GM10847 (cell line): ENCODE data around the gene ACD.

ENCODE experiments used
- POLR2A ChIP-seq: IDR thresholded peaks from 2 replicates; pipeline ENCODE4 v1.6.1; 2011; ENCODE audit not compliant: insufficient read length; ENCODE audit errors: extremely low read depth

ACD gene

DNA sequence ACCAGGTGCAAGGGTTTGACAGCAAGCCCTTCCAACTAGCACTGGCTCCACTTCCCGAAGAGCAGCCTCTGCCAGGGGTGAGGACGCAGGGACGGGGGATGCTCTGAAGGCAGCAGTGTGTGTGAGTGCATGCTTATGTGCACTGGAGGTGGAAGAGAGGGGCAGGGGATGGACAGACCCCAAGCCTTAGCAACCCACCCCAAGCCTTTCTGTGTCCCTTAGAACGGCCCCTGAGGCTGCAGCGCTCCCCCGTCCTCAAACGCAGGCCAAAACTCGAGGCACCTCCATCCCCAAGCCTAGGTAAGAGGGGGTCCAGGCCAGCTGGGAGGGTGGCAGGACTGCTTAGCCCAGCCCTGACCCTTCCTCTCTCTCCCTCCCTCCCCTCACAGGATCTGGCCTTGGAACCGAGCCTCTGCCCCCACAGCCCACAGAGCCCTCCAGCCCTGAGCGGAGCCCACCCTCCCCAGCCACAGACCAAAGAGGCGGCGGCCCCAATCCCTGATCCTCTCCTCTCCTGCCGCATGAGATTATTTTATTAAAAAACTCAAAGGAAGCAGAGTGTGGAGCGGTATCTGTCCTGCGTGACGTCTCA is 2.9 kb downstream of the ACD start:
- TF ChIP-seq POLR2A, result no peak

DNA sequence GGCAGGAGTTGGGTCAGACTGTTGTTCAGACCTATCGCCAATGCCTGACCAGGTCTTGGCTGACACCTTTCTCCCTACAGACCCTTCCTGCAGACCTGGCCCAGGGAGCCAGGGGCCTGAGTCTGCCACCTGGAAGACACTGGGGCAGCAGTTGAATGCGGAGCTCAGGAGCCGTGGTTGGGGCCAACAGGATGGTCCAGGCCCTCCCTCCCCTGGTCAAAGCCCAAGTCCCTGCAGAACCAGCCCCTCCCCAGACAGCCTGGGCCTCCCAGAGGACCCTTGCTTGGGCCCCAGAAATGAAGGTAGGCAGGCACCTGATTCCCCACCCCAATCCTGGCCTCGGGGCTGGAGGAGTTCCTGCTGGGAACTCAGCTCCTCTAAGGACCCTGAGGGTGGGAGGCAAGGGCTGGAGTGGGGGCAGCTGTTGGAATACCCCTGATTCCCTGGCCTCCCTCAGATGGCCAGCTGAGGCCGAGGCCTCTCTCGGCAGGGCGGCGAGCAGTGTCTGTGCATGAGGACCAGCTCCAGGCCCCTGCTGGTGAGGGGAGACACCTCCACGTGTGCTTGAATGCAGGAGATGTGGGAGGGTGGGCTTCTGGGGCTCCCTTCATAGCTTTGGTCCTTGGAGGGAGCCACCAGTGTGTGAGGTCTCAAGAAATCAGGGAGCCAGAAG is 3.6 kb downstream of the ACD start:
- no peak for TF ChIP-seq POLR2A

DNA sequence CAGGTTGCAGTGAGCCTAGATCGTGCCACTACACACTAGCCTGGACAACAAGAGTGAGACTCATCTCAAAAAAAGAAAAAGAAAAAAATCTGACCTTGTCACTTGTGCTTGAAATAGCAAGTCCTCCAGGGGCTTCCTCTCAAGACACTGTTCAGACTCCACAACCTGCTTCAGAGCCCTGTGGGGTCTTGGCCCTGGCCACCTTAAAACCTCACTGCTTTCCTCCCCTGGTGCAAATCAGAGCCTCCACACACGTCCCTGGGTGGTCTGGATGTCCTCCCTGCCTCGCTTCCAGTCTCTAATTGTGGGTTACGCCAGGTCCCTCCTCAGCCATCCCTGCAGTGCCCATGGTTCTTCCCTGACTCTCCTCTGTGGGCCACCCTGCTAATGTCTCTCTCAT is 4.7 kb downstream of the ACD start:
- TF ChIP-seq POLR2A, result no peak

DNA sequence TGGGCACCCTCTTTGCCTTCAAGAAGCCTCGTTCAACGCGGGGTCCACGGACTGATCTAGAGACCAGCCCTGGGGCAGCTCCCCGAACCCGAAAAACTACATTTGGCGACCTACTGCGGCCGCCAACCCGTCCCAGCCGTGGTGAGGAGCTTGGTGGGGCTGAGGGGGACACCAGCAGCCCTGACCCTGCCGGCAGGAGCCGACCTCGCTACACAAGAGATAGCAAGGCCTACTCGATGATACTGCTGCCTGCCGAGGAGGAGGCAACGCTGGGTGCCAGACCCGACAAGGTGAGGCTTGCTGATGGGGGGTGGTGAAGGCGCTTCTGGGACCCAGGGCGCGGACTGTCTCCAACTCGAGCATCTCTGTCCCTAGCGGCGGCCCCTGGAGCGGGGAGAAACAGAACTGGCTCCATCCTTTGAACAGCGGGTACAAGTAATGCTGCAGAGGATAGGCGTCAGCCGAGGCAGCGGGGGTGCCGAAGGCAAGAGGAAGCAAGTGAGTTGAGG is 5.6 kb downstream of the ACD start:
- TF ChIP-seq POLR2A, result no peak

DNA sequence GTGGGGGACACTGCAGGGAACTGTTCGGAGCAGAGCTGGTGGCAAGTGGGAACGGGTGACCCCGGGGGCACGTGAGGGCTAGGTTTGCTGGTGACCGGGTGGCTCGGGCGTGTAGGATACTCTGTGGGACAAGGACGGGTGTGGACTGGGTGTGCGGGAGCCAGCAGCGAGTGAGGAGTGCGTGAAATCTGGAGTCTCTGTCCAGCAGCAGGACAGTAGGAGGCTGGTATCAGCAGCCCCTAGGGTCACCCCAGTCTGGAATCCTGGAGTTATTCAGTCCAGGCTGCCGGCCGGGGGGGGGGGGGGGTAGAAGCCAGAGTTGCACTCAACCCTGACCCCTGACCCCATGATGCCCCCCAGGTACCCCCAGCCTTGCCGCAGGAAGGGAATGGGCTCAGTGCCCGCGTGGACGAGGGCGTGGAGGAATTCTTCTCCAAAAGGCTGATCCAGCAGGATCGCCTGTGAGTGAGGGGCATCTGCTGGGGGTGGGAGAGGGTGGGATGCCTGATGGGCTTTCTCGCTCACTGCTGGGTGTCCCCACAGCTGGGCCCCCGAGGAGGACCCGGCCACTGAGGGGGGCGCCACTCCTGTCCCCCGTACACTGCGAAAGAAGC is 6.2 kb downstream of the ACD start:
- no peak for TF ChIP-seq POLR2A

DNA sequence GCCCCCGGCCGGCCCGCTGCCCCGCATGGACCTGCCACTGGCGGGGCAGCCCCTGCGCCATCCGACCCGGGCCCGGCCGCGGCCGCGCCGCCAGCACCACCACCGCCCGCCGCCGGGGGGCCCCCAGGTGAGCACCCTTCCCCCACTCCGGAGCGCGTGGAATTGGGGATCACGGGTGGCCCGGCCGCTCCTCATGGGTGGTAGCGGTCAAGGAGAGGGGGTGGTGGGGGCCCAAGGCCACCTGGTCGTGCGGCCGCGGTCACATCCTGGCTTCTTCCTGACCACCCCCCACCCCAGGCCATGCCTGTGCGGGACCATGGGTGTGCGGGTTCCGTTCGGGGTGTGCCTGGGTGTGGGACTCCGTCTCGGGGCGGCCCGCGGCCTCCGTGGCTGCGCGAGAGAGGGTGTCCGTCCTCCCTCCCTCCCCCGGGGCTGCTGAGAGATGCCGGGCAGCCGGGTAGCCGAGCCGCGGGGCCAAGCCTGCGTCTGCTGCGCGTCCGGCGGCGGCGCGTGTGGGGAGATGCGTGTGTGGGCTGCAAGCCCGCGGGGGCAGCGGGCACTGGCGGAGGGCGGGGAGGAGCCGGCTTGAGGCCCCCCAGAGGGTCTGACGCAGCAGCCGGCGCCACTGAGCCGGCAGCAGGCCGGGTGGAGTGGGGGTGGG is 6.8 kb downstream of the ACD start:
- no peak for TF ChIP-seq POLR2A

DNA sequence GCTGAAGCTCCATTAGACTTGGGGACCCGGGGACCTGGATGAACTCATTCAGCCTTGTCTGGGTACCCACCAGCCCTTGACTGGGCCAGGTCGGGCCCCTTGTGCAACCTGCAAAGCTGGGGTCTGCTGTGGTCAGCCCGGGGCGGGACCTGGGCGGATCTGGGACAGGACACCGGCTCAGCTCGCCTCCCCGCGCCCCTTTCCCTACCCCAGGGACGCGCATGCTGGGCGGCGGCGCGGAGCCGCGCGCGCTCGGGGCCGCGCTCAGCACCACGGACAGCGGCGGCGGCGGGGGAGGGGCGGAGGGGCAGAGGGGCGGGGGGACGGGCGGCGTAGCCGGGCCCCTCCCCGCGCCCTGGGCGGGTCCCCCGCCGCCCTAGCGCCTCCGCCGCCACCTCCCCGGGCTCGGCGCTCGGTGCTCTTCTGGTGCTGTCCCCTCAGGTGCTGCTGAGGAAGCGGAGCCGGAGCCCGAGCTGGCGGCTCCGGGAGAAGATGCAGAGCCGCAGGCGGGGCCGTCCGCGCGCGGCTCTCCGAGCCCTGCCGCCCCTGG is 7.4 kb downstream of the ACD start:
- TF ChIP-seq POLR2A, result no peak

DNA sequence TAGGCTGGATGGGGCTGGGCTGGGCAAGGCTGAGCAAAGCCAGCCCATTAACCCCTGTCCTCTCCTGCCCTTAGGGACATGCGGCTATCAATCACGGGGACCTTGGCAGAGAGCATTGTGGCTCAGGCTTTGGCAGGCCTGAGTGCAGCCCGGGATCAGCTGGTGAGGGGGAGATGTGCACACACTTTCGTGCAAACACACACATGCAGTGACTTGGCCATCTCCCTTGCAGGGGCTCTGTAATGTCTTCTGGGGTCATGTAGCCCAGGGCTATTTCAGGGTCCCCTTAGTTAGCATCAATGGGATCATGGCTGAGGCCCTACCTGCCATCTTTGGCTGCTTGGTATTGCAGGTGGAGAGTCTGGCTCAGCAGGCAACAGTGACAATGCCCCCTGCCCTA is 8.2 kb downstream of the ACD start:
- no peak for TF ChIP-seq POLR2A

DNA sequence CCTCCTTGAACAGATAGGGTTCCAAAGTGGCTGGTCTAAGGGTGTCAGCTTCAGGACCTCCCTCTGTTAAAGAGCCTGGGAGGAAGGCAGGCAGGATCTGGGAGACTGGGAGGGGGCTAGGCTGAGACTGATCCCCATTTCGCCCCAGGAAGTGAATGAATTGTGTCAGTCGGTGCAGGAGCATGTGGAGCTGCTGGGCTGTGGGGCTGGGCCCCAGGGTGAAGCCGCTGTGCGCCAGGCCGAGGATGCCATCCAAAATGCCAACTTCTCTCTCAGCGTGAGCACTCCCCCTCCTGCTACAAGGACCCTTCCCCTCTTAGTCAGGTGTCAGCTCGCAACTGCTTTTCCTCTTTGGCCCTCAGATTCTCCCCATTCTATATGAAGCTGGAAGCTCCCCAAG is 9.0 kb downstream of the ACD start:
- no peak for TF ChIP-seq POLR2A

DNA sequence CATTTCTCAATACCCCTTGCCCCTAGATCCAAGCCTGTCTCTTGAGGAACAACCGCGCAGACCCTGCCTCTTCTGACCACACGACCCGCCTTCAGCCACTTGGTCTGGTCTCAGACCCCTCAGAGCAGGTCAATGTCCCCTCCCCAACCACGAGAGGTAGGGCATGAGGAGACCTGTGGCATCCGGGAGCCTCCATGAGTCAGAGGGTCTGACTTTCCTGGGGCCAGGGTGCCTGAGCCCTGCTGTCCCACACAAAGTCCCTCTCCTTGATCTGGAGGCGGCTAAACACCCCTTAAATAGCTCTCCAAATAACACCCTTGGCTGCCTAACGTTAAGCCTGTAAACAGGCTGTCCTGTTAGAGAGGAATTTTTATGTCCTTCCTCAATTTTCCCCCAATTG is 10.0 kb downstream of the ACD start:
- TF ChIP-seq POLR2A, result no peak

DNA sequence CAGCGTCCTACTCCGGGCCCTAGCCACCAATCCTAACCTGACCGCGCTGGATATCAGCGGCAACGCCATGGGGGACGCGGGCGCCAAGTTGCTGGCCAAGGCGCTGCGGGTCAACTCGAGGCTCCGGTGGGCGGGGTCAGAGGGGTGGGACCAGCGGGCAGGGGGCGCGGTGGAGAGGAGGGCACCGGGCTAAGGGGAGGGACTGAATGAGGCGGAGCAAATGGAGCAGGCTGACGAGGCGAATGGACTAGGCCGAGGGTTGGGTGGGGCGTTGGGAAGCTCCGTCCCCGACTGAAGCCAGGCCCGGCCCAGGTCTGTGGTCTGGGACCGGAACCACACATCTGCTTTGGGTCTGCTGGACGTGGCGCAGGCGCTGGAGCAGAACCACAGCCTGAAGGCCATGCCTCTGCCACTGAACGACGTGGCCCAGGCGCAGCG is 10.5 kb downstream of the ACD start:
- TF ChIP-seq POLR2A, result no peak

DNA sequence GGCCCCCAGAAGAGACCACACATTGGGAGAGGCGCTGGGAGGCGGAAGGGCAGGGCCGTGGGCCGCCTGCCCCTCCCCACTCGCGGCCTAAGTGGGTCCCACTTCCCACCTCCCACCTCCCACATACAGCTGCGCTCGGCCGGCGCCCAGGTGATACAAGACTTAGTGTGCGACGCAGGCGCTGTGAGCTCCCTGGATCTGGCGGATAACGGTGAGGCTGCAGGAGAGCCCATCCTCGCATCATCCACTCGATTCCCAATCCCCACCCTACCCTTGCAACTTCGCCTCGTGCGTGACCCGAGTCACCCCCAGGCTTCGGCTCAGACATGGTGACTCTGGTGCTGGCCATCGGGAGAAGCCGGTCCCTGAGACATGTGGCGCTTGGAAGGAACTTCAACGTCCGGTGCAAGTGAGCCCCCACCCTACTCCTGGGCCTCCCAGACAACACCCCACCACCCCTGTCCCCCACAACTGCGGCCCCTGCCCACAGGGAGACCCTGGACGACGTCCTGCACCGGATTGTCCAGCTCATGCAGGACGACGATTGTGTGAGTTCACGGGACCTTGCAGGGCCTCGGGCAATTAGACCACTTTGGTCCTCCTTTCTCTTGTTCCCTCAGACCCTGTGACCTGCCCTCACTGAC is 11.2 kb downstream of the ACD start:
- no peak for TF ChIP-seq POLR2A

DNA sequence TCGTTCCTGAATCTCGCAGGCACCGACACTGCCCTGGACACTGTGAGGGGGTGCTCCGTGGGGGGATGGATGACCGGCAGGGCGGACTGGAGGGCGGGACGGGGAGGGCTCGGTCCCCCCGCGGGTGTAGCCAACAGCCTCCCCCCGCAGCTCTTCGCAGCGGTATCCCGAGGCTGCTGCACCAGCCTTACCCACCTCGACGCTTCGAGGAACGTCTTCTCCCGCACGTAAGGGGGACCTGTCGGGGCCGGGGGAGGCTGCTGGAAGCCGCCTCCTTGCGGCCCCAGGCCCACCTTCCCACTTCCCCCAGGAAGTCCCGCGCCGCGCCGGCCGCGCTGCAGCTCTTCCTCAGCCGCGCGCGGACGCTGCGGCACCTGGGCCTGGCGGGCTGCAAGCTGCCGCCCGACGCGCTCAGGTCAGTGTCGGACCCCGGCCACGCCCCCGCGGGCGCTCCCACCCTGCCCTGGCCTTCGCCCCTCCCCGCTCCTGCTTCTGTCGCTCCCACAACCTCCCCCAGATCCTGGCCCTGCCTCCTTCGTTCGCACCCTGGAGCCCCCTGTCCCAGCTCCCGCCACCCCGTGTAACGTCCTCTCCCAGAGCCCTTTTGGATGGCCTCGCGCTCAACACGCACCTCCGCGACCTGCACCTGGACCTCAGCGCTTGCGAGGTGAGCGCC is 11.8 kb downstream of the ACD start:
- no peak for TF ChIP-seq POLR2A

DNA sequence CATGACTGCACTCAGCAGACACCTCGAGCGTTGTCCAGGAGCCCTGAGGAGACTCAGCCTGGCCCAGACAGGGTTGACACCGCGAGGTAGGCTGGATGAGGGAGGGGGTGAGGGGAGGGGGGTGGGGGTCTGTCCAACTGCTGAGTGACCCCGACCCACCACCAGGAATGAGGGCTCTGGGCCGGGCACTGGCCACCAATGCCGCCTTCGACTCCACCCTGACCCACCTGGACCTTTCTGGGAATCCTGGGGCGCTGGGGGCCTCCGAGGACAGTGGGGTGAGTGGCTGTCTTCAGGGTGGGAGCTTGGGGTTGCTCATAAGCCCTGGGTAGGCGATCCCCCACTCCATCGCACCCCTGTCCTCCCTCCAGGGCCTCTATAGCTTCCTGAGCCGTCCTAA is 12.4 kb downstream of the ACD start:
- TF ChIP-seq POLR2A, result no peak
